Esophagus muscularis mucosa (tissue), 3 donors: ENCODE measurements around the gene LDHA.

ENCODE experiments used
- POLR2A ChIP-seq: fragments of 450-650 bp; IDR thresholded peaks from one replicate; pipeline ENCODE4 v1.6.1; 2017; ENCODE audit warnings: antibody characterized with exemption, moderate library complexity, mild to moderate bottlenecking, low read depth
- TF ChIP-seq, protein P1 (sequence below), 3 experiments: fragments of 200-600 bp in 2 of 3; fragments of 450-650 bp in 1 of 3; sonication (generic) in 2 of 3; IDR thresholded peaks; one replicate each; pipeline ENCODE4 v1.5.1; 2017 to 2019; ENCODE audit warnings: antibody characterized with exemption in 3 of 3, mild to moderate bottlenecking in 2 of 3, moderate library complexity in 1 of 3

DNA sequence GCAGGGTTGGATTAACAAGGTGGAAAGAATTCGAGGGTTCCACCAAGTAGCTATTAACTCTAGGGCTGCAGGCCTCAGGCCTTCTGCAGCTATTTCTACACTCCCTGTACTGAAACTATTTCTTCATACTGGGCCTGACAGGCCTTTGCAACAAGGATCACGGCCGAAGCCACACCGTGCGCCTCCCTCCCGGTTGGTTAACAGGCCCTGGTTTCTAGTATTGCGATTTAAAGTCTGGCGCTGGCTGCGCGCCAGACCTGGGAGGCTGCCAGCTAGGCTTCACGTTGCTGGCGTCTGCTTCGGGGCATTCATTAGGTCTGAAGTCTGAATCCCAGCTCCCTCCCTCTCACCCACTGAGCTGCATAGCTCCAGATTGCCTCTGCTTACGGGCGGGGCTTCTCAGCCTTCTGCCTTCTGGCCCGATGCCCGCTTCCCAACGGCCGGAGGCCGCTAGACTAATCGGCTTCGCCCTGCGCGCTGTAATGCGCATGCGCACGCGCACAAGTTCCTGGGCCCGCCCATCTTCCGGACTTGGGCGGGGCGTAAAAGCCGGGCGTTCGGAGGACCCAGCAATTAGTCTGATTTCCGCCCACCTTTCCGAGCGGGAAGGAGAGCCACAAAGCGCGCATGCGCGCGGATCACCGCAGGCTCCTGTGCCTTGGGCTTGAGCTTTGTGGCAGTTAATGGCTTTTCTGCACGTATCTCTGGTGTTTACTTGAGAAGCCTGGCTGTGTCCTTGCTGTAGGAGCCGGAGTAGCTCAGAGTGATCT, 1.6 kb downstream of the LDHA start:
- TF ChIP-seq, protein P1, sequence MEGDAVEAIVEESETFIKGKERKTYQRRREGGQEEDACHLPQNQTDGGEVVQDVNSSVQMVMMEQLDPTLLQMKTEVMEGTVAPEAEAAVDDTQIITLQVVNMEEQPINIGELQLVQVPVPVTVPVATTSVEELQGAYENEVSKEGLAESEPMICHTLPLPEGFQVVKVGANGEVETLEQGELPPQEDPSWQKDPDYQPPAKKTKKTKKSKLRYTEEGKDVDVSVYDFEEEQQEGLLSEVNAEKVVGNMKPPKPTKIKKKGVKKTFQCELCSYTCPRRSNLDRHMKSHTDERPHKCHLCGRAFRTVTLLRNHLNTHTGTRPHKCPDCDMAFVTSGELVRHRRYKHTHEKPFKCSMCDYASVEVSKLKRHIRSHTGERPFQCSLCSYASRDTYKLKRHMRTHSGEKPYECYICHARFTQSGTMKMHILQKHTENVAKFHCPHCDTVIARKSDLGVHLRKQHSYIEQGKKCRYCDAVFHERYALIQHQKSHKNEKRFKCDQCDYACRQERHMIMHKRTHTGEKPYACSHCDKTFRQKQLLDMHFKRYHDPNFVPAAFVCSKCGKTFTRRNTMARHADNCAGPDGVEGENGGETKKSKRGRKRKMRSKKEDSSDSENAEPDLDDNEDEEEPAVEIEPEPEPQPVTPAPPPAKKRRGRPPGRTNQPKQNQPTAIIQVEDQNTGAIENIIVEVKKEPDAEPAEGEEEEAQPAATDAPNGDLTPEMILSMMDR (IDR thresholded peaks at IDR 0.05), result peak in 1 of 3 experiments; percentile 16
- peak; percentile 10 for TF ChIP-seq POLR2A
